Uterus (tissue), 4 donors: ENCODE data around the gene SORBS1. TPM values are rescaled to one million over a fixed set of nuclear protein-coding genes. Genes with fewer than 3 reads are reported as not detected.
A peak's percentile ranks its signal among the peaks of the same experiment; 100 is the strongest.

Source experiments
- DNase-seq, 2 donors: peaks; one replicate each; pipeline ENCODE4 v3.0.0-alpha.2; 2019 to 2020
- H3K27ac ChIP-seq, 2 donors: fragments of 200-600 bp; sonication (generic); 1 replicate in 1 of 2; 2 replicates in 1 of 2; pipeline ENCODE4 v1.5.1; 2016 to 2018
- H3K27me3 ChIP-seq, 2 donors: fragments of 200-600 bp; sonication (generic); one replicate each; pipeline ENCODE4 v1.5.1; 2018 to 2019; ENCODE audit warnings: control low read depth in 1 of 2
- H3K36me3 ChIP-seq, 2 donors: fragments of 200-600 bp; sonication (generic); one replicate each; pipeline ENCODE4 v1.5.1; 2019; ENCODE audit warnings: control low read depth in 1 of 2
- H3K4me1 ChIP-seq, 2 donors: fragments of 200-600 bp; sonication (generic); one replicate each; pipeline ENCODE4 v1.5.1; 2018 to 2019; ENCODE audit warnings: control low read depth in 1 of 2
- H3K4me3 ChIP-seq, 2 donors: fragments of 200-600 bp; sonication (generic); 1 replicate in 1 of 2; 2 replicates in 1 of 2; pipeline ENCODE4 v1.5.1; 2018 to 2019; ENCODE audit warnings: mild to moderate bottlenecking in 1 of 2
- H3K9me3 ChIP-seq, 2 donors: fragments of 200-600 bp; sonication (generic); one replicate each; pipeline ENCODE4 v1.5.1; 2019; ENCODE audit warnings: control low read depth in 1 of 2
- CTCF ChIP-seq, 4 experiments: fragments of 200-600 bp in 2 of 4; fragments of 450-650 bp in 2 of 4; sonication (generic) in 2 of 4; IDR thresholded peaks; one replicate each; pipeline ENCODE4 v1.5.1; 2016 to 2019; ENCODE audit warnings: antibody characterized with exemption in 4 of 4, mild to moderate bottlenecking in 2 of 4, moderate library complexity in 1 of 4
- POLR2A ChIP-seq, 2 donors: fragments of 450-650 bp; IDR thresholded peaks; one replicate each; pipeline ENCODE4 v1.6.1; 2016; ENCODE audit warnings: antibody characterized with exemption in 2 of 2, mild to moderate bottlenecking in 1 of 2, moderate library complexity in 1 of 2
- intact Hi-C: fragments of 100-400 bp; cut with DNase I; formaldehyde crosslinking; loops from one replicate; pipeline ENCODE4 v1.15.1; 2023; ENCODE audit warnings: low total_unique reads
- total RNA-seq, 4 donors: library from RNA; depleted of rRNA in 3 of 4; stranded (reverse); fragments of >200 nt in 3 of 4; gene quantifications; one replicate each; pipeline versions ENCODE4 v1.1.0 to v1.2.4, GENCODE V29; 2014 to 2023
- donor health status: DM: yes; HTN: yes; CAD: no.

Gene SORBS1
- total RNA-seq, 4 donors from 2014 or later: 89.9 to 422 (median 271) TPM

DNA sequence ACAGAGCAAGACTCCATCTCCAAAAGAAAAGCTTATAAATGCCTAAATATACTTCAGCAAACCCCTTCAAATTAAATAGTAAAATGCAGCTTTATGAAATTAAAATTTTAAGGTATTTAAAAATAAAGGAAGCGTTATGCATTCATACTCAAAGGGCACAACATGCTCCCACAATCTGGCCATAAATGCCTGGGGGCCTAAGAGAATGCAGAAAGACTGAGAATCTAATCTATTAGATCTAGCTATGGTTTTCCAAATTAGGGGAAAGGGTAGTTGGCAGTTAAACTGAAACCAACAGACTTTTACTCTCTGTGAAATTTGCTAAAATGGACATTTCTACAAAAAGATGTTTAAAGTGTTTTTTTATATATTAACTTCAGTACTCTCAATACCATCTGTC is 40.6 kb downstream of the SORBS1 start:
- no peak overlapping the region for H3K4me3 ChIP-seq
- no peaks in the 10 kb centered on the region for H3K27me3 ChIP-seq
- H3K27ac ChIP-seq: peak overlapping the region; percentile 9 to 95
- no peak for TF ChIP-seq POLR2A (IDR thresholded peaks at IDR 0.05)
- TF ChIP-seq CTCF (IDR thresholded peaks at IDR 0.05): no peak
- DNase-seq: no peak
- no peaks in the 10 kb centered on the region for H3K36me3 ChIP-seq
- intact Hi-C loops: no loop called here
- peaks cover 5 to 10% of the 10 kb centered on the region in 2 donors for H3K4me1 ChIP-seq
- no peaks in the 10 kb centered on the region for H3K9me3 ChIP-seq

DNA sequence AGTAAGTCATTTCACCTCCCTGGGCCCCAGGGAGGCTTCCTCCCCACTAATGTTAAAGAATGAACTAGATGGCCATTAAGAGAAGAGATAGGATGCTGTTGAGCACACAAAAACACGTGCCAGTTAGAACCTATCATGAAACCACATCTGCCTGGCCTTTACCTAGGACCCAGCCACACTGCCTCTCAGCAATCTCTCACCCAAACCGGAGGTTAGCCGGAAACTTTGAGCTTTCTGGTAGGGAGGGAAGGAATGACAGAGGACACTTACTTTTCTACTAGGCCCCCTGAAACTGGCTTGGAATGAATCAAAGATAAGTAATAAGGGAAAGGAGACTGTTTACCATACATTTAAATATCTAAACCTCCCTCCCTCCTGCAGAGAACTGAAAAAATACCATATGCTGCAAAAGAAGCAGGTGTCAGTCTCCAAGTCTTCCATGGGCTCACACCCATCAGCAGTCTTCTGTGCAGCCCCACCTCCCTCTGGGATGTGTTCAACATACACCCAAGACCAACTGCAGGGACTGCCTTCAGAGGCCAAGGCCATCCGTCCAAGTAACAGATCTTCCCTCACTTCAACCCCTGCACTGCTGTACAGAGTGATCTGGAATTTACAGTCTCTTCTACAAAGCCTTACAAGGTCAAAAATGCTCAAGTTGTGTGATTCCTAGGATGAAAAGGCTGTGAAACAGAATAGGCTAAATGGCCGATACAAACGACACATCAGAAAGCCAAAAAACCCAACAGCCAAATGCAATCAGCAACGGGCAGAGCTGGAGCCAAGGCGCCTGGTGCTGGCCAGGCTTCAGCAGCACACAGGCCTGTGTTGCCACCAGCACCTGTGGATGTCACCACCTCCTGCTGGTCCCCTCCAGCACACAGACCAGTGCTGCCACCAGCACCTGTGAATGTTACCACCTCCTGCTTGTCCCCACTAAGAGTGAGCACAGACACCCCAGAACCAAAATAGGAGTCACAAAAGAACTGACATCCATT is 42.4 kb downstream of the SORBS1 start:
- Histone ChIP-seq H3K36me3 (no peaks in the 10 kb centered on the region), H3K9me3 (no peaks in the 10 kb centered on the region), H3K27ac (peak overlapping the region; percentile 85 to 95), H3K4me3 (no peak overlapping the region), H3K27me3 (no peaks in the 10 kb centered on the region), H3K4me1 (peaks cover 5 to 10% of the 10 kb centered on the region in 2 donors)
- DNase-seq: no peak
- intact Hi-C loops: no loop called here
- TF ChIP-seq CTCF (IDR thresholded peaks at IDR 0.05): no peak
- TF ChIP-seq POLR2A (IDR thresholded peaks at IDR 0.05): no peak

GRCh38 chr10:95517536-95518454 is 43.4 kb downstream of the SORBS1 start:
- Histone ChIP-seq H3K4me3 (no peak overlapping the region), H3K27ac (peak overlapping the region; percentile 85 to 95), H3K9me3 (no peaks in the 10 kb centered on the region), H3K27me3 (no peaks in the 10 kb centered on the region), H3K4me1 (peaks cover 5 to 10% of the 10 kb centered on the region in 2 donors), H3K36me3 (no peaks in the 10 kb centered on the region)
- TF ChIP-seq CTCF (IDR thresholded peaks at IDR 0.05): no peak
- no peak for TF ChIP-seq POLR2A (IDR thresholded peaks at IDR 0.05)
- no peak for DNase-seq
- intact Hi-C loops: no loop called here

DNA sequence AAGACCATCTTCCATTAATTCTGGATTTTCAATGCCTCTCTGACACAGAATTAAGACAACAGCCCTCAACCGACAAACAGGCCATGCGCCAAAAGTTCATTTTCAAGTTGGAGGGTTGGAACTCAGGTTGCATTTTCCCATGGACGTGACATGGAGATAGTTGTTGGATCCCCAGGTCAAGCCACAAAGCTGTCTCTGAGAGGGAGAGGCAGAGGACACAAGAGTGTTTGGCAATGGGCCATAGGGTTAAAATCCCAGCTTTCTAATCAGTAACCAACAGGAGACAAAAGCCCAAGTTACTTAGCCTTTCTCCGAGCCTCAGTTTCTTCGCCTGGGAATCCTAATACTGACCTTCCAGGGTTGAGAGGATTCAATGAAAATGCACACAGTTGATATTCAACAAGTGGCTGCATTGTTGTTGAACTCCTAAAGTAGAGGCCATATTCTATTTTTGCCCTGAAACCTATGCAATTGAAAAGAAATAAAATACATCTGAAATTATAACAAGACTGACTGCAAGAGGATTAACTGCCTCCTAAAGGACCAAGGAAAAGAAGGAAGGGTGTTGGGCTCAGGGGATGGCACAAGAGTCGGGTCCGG is 44.3 kb downstream of the SORBS1 start:
- Histone ChIP-seq H3K4me3 (no peak overlapping the region), H3K9me3 (no peaks in the 10 kb centered on the region), H3K36me3 (no peaks in the 10 kb centered on the region), H3K4me1 (peaks cover 5 to 10% of the 10 kb centered on the region in 2 donors), H3K27me3 (no peaks in the 10 kb centered on the region), H3K27ac (peak overlapping the region; percentile 85 to 95)
- intact Hi-C loops: no loop called here
- TF ChIP-seq CTCF (IDR thresholded peaks at IDR 0.05): no peak
- no peak for TF ChIP-seq POLR2A (IDR thresholded peaks at IDR 0.05)
- no peak for DNase-seq
